Stimulated activated CD4-positive, alpha-beta T cell treated with anti-CD3 and anti-CD28 coated beads, TNF-alpha, amount 100 ng/mL, for 24 hours (primary cell): Measurements from ENCODE around the gene NUDT5.
A peak's percentile ranks its signal among the peaks of the same experiment; 100 is the strongest.
"Not testable (repeated sequence)": the region's sequence is repeated elsewhere in the genome, so short reads cannot be mapped to it uniquely, and the experiment has no call there.

ENCODE experiments used
- DNase-seq, 3 experiments: peaks; one replicate each; pipeline ENCODE4 v3.0.0-alpha.2; 2020; ENCODE audit warnings: low read depth in 3 of 3

Gene NUDT5

GRCh38 chr10:12205082-12205481 lies 9.4 kb upstream of the NUDT5 start:
- DNase-seq: no peak

- DNase-seq: no peak
Observed at GRCh38 chr10:12202226-12202625, 6.5 kb upstream of the NUDT5 start.

- no peak for DNase-seq
Observed at GRCh38 chr10:12201543-12201942, 5.9 kb upstream of the NUDT5 start.

GRCh38 chr10:12200850-12201249 lies 5.2 kb upstream of the NUDT5 start:
- DNase-seq: no peak

GRCh38 chr10:12198156-12198555 lies 2.5 kb upstream of the NUDT5 start:
- no peak for DNase-seq

GRCh38 chr10:12196531-12197211 lies 980 bp upstream of the NUDT5 start:
- no peak for DNase-seq

- no peak for DNase-seq
Observed at GRCh38 chr10:12195281-12195602, 449 bp downstream of the NUDT5 start.

- peak in 1 of 3 experiments; percentile 30 for DNase-seq
Observed at GRCh38 chr10:12194752-12195271, 879 bp downstream of the NUDT5 start.

GRCh38 chr10:12193193-12193592 lies 2.5 kb downstream of the NUDT5 start:
- no peak for DNase-seq

GRCh38 chr10:12191715-12192114 lies 4.0 kb downstream of the NUDT5 start:
- no peak for DNase-seq

- no peak for DNase-seq
Observed at GRCh38 chr10:12189426-12189825, 6.3 kb downstream of the NUDT5 start.

- no peak for DNase-seq
Observed at GRCh38 chr10:12188656-12189055, 7.0 kb downstream of the NUDT5 start.

- no peak for DNase-seq
Observed at GRCh38 chr10:12187321-12187905, 8.3 kb downstream of the NUDT5 start.

GRCh38 chr10:12186323-12186722 lies 9.4 kb downstream of the NUDT5 start:
- peak in 1 of 3 experiments; percentile 24 for DNase-seq

GRCh38 chr10:12184165-12184564 lies 11.5 kb downstream of the NUDT5 start:
- no peak for DNase-seq

GRCh38 chr10:12181065-12181775 lies 14.5 kb downstream of the NUDT5 start:
- DNase-seq: peak; percentile 18 to 60 (median 33)

GRCh38 chr10:12180221-12180974 lies 15.3 kb downstream of the NUDT5 start:
- no peak for DNase-seq

- DNase-seq: no peak
Observed at GRCh38 chr10:12179606-12180170, 16.0 kb downstream of the NUDT5 start.

GRCh38 chr10:12177642-12178041 lies 18.0 kb downstream of the NUDT5 start:
- no peak for DNase-seq

- DNase-seq: not testable (repeated sequence)
Observed at GRCh38 chr10:12171512-12171911, 24.2 kb downstream of the NUDT5 start.

GRCh38 chr10:12165999-12166775 lies 29.5 kb downstream of the NUDT5 start:
- no peak for DNase-seq
